GM12873 (cell line): ENCODE results near the gene BTG2.

Source experiments
- CTCF ChIP-seq: IDR thresholded peaks from 2 replicates; pipeline ENCODE4 v1.5.1; 2012; ENCODE audit warnings: low read depth, mild to moderate bottlenecking, moderate library complexity, low read length, control low read depth; ENCODE audit not compliant: insufficient read depth; ENCODE audit errors: missing control alignments

The BTG2 gene

GRCh38 chr1:203269654-203270020 lies 35.7 kb upstream of the BTG2 start:
- no peak for TF ChIP-seq CTCF

- peak; percentile 15 for TF ChIP-seq CTCF
Observed at GRCh38 chr1:203270448-203270847, 34.9 kb upstream of the BTG2 start.

DNA sequence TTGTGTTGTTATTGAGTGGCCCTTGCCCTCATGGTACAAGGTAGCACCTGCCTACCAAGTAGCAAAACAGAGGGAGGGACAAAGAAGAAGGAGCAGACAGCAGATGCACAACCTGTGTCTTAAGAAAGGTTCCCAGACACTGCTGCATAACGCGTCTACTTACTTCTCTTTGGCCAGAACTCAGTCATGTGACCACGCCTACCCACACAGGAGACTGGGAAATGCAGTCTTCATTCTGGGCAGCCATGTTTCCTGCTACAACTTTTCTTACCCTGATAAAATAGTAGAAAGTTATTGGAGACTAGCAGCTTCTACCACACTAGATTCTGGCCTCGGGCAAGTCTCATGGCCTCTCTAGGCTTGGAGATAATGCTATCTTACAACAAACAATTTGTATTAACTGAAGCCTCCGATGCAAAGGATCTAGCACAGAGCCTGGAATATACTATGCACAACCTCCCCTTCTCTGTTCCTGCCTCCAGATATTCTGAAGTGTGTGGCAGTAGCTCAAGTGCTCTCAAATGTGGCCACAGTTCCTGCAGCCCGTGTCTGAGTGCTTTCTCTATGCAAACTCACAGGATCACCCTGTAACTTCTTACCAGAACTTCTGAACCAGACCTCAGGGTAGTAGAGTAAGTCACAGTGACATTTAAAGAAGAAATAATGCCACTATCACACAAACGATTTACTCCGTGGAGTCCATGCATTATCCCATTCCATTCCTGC lies 34.1 kb upstream of the BTG2 start:
- no peak for TF ChIP-seq CTCF

GRCh38 chr1:203271962-203272632 lies 33.2 kb upstream of the BTG2 start:
- no peak for TF ChIP-seq CTCF

DNA sequence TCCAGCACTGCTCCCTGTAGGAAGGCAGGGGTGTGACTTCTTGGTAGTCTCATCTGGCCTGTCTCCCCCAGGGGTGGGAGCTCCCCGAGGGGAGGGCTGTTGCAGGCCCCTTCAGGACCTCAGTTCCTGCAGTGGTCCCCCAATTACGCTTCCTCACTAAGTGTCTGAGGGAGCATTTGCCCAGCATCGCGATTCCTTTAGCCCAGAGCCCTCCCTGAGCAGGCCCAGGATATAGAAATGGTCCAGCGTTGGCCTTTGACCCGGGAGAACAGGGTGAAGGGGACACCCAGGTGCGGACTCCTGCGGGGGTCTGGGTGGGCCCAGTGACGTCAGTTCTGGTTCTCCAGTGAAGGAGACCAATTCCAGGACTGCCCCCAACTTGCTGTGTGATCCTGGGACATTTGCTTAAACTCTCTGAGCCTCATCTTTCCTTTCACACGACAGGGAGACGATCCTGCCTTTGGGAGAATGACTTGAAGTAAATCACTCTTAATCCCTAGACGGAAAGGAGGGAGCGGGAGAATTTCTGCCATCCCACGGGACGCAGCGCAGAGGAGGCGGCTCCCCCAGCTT lies 32.6 kb upstream of the BTG2 start:
- TF ChIP-seq CTCF = no peak

DNA sequence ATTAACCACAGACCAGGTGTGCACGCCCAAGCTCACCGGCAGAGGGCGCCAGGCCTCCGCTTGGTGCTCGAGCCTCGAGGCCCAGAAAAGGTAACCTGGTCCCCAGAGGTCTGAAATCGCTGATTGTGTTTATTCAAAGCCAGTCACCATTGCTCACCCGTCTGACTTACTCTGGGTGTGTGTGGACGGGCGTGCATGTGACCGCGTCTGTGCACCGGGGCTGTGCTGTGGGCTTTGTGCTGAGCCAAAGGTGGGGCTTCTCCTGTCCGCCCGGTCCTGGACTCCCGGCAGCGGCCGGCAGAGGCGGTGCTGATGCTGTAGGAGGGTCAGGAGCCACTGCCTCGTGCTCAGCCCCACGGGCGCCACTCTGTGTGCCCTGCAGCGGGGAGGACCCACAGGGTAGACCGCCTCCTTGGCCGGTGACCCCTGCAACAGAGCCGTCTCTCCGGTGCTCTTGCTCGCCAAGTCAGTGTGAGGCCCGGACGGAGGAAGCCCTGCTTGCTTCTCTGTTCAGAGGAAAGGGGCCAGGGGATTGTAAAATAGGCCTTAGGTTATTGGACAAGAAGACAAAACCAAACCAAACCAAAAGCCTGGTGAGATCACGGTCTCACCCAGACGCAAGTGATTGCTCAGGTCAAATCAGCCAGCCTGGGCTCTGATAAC lies 32.0 kb upstream of the BTG2 start:
- TF ChIP-seq CTCF = peak; percentile 97
